Measurements from ENCODE around the gene OR2L8.
"Not testable (repeated sequence)": the region's sequence is repeated elsewhere in the genome, so short reads cannot be mapped to it uniquely, and the experiment has no call there.

The OR2L8 gene, protein sequence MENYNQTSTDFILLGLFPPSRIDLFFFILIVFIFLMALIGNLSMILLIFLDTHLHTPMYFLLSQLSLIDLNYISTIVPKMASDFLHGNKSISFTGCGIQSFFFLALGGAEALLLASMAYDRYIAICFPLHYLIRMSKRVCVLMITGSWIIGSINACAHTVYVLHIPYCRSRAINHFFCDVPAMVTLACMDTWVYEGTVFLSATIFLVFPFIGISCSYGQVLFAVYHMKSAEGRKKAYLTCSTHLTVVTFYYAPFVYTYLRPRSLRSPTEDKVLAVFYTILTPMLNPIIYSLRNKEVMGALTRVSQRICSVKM

DNA sequence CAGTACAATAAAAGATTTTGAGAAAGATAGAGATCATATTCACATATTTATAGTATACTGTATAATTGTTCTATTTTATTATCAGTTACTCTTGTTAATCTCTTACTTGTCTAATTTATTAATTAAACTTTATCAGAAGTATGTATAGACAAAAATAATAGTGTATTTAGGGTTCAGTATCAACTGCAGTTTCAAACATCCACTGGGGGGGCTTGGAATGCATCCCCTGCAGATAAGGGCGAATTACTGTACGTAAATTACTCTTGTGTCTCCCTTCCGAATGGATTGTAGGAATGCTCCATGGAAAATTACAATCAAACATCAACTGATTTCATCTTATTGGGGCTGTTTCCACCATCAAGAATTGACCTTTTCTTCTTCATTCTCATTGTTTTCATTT, at the start of gene OR2L8:
Gene OR2L8, plus strand, starts transcription at position 301 of the 400 bp plus-strand sequence. Its CDS starts 0 bp downstream, at position 301.
- no peak for DNase-seq

DNA sequence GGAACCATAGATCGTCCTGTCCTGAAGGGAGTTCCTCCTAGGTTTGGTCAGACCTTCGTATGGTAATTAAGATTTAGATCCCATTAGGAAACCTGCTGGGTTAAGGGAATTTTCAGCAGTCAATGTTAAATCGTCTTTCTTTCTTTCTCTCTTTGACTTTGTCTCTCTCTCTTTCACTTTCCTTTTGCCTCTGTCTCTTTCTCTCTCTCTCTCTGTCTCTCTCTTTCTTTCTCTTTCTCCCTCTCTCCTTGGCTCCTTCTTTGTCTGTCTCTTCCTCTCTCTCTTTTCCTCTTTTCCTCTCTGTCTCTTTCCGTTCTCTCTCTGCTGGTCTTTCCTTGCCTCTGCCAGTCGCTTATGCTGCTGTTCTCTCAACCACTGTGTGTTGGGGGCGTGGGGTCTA, 44.5 kb upstream of the OR2L8 start:
- no peak for DNase-seq

DNA sequence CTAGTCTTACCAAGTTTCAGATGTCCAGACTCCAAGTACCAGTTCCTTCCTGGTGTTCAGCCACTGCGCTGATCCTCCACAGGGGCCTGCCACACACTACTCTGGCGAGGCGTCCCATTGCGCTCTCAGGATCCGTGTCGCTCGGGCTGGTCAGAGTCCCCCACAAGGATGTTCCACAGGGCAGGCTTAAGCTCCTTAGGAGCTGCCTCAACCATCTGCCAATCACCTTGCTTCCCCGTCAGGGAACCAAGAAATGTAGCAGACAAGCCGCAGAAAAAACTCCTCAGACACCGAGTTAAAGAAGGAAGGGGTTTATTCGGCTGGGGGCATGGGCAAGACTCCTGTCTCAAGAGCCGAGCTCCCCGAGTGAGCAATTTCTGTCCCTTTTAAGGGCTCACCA, 43.5 kb upstream of the OR2L8 start:
- no peak for DNase-seq

DNA sequence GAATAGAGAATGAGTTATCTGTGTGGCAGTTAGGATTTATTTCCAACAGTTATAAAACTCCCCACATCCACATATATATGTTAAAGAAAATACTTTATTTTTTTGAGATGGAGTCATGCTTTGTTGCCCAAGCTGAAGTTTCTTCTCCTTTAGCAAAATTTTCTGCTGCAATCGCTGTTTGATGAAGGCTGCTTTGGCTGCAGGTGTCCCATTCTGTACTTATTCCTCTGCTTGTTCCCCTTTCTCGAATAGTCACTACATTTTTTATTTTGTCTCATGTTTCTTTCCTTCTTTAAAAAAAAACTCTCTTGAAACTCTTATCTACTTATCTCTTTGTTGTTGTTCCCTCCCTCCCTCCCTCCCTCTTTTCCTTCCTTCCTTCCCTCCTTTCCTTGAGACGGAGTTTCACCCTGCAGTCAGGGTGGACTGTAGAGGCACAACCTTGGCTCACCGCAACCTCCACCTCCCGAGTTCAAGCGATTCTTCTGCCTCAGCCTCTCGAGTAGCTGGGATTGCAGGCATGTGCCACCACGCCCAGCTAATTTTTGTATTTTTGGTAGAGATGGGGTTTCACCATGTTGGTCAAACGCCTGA, 42.7 kb upstream of the OR2L8 start:
- no peak for DNase-seq

DNA sequence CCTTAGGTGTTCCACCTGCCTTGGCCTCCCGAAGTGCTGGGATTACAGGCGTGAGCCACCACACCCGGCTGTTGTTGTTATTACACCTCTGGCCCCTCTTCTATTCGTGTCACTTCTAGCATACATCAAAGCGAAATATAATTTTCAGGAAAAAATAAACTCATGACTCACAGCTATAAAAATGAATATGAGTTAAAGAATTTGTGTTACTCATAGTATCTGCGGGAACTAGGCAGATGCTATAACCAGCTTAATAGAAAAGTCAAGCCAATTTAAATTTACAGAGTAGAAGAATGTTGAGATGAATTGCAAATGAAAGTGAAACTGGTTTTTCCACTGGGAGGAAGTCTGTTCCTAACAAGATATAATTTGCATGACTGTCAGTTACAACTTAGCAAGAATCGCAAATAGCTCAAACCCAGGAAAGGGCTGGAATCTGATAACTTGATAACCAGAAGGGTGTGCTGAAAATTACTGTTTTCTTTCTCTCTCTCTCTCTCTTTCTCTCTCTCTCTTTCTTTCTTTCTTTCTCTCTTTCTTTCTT, 42.1 kb upstream of the OR2L8 start:
- DNase-seq, result no peak

DNA sequence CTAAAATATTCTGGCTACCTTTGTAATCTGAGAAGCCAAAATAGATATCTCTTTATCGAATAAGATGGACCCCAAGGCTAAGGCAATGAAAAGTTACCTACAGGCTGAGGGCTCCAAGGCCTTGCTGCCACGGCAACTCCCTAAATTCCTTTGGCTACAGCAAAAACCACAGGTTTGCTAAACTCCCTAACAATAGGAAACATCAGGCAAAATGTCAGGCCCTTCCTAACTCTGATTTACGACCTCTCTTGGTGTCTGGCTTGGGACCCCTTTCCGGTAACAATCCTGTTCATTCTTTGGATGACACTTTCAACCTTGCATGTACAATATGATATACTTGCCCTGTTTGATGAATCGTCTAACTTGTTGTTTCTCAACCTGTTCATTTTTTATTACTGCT, 39.9 kb upstream of the OR2L8 start:
- no peak for DNase-seq

DNA sequence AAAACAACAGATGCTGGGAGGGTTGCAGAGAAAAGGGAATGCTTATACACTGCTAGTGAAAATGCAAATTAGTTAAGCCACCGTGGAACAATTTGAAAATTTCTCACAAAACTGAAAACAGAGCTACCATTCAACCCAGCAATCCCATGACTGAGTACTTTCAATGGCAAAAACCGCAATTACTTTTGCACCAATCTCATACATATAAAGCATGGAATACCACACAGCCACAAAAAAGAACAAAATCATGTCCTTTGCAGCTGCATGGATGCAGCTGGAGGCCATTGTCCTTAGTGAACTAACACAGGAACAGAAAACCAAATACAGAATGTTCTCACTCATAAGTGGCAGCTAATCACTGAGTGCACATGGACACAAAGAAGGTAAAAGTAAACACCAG, 34.9 kb upstream of the OR2L8 start:
- DNase-seq, result no peak

DNA sequence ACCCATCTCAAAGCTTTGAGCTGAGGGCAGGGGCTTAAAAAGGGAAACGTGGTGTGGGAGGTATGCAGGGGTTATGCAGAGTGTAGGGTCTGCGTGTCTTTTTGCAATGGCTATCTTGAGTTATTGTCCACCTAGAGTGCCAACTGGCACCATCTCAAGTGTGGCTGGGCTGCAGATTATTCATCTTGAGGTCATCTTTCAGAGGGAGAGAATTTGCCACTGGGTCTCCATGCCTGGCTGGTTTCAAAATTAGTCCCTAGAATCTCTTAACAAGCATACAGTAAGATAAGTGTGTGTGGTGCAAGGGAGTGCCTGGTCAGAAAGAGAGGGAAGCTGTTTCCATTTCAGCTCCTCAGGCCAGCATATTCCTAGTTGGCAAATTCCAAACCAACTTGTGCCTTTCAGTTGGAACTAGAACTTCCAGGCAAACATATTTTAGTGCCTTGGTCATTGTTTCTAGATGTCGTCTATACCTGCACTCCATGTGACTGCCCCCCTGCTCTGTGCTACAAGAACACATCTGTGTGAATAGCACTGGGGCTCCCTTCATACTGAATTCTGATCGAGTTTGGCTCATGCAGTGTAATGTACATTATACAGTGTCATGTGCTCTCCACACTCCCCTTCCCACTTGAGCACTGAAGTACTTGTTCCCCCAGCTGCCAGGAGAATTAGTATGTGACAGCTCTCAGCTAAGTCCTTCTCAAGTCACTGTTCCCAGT, 33.6 kb upstream of the OR2L8 start:
- no peak for DNase-seq

DNA sequence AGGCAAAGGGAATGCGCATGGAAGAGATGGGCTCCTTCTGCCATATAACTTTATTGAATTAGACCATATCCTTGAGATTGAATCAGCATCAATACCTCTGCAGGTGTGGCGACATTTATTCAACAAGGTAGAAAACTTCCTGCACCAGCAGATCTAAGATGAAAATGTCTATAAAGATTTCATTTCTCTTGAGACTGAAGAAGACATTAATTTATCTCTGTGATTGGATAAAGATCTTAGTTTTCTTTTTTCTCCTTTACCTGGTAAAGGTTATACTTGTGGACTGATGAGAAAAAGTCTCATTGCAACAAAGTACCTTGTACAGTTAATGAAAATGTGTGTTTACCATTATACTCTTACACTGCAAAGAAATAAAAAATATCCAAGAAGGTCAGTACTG, 28.7 kb upstream of the OR2L8 start, which contains the start of gene OR2T8:
Gene OR2T8, plus strand, starts transcription at position 301 of the 400 bp plus-strand sequence. CDS start 766 bp downstream, outside the sequence.
- no peak for DNase-seq

DNA sequence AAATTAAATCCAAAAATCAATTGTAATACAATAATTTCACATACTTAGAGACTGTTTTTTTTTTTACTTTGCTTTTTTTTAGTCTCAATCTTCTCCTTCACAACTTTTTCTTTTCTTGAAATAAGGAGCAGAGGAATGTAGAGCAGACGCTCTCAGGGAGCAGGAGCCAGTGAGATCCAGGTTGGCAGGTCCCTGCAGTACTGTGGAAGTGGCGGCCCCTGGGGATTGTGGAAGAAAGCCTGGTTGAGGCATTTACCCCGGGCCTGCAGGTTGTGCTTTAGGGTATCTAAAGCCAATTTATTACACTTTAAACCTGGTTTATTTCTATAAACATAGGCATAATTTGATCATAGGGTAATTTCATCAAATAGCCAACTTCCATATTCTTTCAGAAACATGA, 24.7 kb upstream of the OR2L8 start:
- no peak for DNase-seq

DNA sequence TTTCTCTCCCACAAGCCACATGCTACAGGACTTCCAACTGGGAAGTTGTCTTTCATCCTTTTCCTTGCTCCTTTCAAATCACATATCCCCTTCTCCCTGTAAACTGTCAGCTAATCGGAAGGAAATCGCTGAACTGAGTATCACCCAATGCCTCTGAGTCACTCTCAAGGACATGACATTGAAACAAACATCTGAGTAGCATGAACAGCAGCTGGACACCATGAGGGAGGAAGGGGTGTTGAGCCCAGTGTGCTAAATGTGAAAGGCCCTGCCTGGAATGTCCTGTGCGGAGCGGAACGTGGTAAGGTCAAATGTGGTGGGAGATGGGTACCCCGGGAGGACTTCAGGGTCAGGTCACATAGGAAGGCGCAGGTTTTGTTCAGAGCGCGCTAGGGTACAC, 23.8 kb upstream of the OR2L8 start, which contains the start of gene OR2AJ1:
Gene OR2AJ1, plus strand, starts transcription at position 22 of the 400 bp plus-strand sequence. CDS start 8,880 bp downstream, outside the sequence.
- DNase-seq, result no peak

DNA sequence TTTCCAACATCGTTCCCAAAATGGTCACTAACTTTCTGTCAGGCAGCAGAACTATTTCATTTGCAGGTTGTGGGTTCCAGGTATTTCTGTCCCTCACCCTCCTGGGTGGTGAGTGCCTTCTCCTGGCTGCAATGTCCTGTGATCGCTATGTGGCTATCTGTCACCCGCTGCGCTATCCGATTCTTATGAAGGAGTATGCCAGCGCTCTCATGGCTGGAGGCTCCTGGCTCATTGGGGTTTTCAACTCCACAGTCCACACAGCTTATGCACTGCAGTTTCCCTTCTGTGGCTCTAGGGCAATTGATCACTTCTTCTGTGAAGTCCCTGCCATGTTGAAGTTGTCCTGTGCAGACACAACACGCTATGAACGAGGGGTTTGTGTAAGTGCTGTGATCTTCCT, 14.7 kb upstream of the OR2L8 start:
- no peak for DNase-seq

DNA sequence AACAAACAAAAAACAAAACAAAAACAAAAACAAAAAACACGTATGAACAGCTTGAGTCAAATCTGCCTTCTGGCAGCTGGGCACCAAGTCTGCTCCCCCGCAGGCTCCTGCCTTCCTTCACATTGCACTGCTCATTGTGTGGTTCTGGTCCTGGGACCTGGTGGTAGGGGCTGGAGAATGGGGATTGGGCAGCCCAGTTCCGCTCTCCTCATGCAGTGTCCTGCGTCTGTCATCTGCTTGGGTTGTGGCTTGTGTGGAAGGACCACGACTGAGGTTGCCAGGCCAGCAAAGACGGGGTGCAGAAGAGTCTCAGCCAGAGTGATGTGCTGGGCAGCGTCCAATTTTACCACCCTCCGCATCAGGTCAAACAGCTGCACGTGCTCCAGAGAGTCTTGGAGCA, 12.9 kb upstream of the OR2L8 start:
- DNase-seq, result no peak

DNA sequence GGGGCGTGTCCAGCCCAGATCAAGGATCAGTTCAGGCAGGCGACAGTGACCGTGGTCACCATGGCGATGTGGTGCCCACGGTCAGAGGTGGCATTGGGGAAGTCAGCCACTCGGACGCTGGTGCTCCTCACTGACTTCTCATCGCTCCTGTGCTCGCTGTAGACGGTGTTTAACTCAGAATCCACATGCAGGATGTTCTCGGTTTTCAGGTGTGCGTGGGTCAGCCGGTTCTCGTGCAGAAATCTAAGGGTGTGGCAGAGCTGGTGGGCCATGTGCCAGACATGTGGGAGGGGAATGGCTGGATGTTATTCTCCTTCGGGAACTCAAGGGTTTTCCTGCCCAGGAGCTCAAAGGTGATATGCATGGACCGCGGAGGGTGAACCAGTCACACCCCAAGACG, 12.2 kb upstream of the OR2L8 start:
- DNase-seq, result no peak

DNA sequence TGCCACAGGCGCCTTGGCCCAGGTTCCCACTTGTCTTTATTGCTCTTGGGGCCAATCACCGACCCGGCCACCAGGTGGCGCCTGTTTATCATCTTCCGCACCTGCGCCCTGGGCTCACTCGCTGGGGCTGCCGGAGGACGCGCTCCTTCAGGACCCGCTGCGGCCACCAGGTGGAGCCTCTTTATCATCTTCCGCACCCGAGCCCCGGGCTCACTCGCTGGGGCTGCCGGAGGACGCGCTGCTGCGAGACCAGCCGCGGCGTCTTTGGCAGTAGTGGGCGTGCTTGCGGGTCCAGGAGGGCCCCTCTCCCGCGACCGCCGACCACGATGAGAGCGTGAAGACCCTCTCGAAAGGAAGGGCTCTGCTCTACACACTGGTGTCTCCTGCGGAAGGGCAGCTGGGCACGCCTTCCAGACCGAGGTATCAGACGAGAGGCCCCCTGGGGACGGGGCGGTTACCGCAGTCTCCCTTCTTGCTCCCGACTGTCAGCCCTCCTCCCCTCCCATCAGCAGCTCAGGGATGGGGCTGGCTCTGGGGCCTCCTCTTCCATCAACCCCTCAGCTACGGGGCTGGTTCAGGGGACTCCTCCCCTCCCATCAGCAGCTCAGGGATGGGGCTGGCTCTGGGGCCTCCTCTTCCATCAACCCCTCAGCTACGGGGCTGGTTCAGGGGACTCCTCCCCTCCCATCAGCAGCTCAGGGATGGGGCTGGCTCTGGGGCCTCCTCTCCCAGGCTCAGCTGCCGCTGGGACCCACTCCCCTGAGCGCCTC, 11.5 kb upstream of the OR2L8 start:
- not testable (repeated sequence) for DNase-seq

DNA sequence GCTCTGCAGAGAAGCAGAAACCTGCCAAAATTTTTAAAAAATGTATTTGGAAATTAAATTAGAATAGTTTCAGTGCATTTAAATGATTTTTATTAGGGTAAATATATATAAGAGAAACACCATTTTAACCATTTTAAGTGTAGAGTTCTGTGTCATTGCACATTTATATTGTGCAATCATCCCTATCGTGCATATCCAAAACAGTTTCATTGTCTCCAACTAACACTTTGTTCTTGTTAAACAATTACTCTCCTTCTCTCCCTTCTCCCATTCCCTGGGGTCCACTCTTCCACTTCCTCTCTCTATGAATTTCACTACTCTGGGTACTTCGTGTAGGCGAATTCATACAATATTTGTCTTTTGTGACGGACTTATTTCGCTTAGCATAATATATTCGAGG, 6.0 kb upstream of the OR2L8 start:
- no peak for DNase-seq

DNA sequence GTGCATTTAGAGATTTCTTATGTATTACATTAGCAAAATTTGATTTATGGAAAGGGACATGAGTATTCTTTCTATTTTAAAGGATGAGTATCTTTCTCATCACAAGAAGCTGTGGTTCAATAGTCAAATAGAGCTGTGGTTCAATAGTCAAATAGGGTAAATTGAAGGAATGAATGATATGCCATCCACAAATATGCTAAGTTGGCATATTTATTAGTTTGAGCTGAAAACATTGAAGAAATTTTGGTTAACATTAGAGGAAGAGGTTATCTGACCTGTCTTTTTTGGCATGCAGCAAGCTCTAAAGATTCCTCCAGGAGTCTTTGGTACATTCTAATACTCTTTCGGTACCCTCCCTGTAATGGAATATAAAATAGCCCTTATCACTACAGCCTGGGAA, 4.8 kb downstream of the OR2L8 start:
- no peak for DNase-seq

DNA sequence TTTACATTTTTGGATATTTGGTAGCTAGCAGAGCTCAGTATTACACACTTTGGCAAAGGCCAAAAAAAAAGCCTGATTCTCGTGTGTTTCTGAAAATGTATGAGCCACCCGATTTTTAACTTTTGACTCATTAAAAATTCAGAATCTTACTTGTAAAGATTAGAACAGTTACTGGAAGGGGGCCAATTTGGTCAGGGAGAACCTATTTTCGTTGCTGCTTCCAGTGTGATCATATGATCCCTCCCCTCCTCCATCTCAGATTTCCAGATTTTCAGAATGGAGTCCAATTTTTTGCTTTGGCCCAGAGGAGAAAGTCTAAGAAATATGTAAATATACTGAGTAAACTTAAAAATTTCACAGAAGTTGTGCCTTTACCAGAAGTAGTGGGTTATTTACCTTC, 13.1 kb downstream of the OR2L8 start:
- DNase-seq, result no peak

DNA sequence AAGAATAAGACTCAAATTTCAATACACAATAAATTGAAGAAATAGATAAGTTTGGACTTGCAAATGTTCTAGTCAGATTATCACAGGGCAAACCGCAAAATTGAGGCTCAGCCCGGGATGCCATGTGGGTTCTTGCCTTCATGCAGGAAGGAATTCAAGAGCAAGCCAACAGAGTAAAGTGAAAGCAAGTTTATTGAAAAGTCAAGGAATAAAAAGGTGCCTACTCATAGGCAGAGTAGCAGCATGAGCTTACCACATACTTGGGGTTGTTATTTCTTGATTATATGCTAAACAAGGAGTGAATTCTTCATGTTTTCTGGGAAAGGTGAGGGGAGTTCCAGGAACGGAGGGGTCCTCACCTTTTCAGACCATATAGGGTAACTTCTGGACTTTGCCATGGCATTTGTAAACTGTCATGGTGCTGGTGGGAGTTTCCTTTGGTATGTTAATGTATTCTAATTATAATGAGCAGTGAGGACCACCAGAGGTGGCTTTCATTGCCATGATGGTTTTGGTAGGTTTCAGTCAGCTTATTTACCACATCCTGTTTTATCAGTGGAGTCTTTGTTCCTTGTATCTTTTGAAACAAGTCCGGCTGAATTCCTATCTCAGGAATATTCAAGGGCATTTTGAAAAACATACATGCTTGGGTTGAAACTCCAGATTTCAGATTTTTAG, 14.4 kb downstream of the OR2L8 start:
- no peak for DNase-seq

DNA sequence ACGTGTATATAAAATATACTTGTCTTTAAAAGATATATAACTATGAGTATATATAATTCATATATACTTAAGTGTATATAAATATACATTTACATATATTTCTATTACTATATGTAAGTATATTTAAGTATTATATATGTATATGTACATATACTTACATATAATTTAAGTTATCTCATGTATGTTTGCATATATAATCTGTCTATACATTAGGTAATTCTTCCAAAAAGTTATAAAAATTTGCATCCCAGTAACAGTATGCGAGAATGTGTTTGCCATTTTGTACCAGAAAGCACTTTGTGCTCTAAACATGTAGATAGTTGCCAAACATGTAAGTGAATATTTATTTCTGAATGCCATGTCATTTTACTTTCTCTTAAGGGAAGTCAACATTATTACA, 16.3 kb downstream of the OR2L8 start, which contains the start of gene OR2AK2:
Gene OR2AK2, plus strand, starts transcription at position 301 of the 400 bp plus-strand sequence. CDS start 144 bp downstream, outside the sequence.
- DNase-seq, result no peak

DNA sequence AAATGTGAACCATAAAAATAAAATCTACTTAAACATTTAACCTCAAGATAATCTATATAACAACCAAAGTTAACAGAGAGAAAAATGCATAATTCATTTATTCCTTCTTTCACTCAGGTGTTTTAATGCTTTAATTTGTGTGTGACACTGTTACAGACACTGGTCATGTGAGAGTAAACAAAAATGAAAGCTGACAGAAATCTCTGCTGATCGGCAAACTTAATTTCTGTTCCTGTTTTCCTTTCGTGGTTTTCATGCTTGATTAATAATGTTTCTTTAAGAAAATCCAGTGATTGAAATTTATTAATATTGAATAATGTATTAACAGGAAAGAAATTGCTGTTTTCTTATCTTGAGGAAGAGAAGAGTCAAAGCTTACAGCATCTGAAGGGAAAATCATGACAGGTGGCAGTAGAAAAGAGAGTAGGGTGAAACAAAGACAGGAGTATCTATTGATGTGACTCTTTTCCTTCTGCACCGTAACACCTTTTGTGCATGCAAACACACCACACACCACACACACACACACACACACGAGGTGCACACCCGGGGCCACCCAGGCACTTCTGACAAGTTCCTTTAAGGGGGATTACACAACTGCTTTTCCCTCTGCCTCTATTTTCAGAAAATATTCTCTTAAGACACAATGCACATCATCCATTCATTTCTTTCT, 18.0 kb downstream of the OR2L8 start:
- no peak for DNase-seq

DNA sequence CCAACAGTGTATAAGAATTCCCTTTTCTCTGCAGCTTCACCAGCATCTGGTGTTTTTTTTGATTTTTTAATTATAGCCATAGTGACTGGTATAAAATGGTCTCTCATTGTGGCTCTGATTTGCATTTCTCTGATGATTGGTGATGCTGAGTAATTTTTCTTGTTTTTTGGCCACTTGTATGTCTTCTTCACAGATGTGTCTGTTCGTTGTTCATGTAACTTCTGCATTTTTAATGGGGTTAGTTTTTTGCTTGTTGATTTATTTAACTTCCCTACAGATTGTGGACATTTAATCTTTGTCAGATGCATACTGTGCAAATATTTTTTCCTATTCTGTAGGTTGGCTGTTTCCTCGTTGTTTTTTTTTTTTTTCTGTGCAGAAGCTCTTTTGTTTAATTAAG, 44.3 kb downstream of the OR2L8 start:
- no peak for DNase-seq
